HEK293 (cell line): ENCODE results near the gene DDX28.

ENCODE experiments used
- CTCF ChIA-PET: fragments of 350-600 bp; formaldehyde crosslinking; extraction: SDS; loops from one replicate; lab custom pipeline; 2021; ENCODE audit warnings: antibody characterized with exemption; lab: Yijun Ruan, JAX
- POLR2A ChIA-PET: fragments of 300-600 bp; formaldehyde crosslinking; extraction: SDS; loops from one replicate; lab custom pipeline; 2020; ENCODE audit warnings: antibody characterized with exemption, inconsistent platforms; lab: Yijun Ruan, JAX
- H3K27ac ChIP-seq: fragments of 200-500 bp; sonication (Bioruptor generic); 2 replicates; pipeline ENCODE4 v1.5.1; 2014; ENCODE audit warnings: low read depth, low read length, control low read depth, inconsistent platforms; ENCODE audit errors: extremely low read depth
- H3K36me3 ChIP-seq, 2 experiments: fragments of 200-500 bp in 1 of 2; sonication (Bioruptor generic) in 1 of 2; 1 replicate in 1 of 2; 2 replicates in 1 of 2; pipeline ENCODE4 v1.5.1; 2014 to 2017; ENCODE audit warnings: inconsistent platforms in 2 of 2, low read length in 2 of 2; ENCODE audit not compliant: control insufficient read depth in 2 of 2, insufficient read depth in 1 of 2
- H3K4me1 ChIP-seq: fragments of 200-500 bp; sonication (Bioruptor generic); 2 replicates; pipeline ENCODE4 v1.5.1; 2014; ENCODE audit warnings: mild to moderate bottlenecking, low read length, inconsistent platforms; ENCODE audit not compliant: control insufficient read depth, insufficient read depth
- H3K4me3 ChIP-seq: 2 replicates; pipeline ENCODE4 v1.5.1; 2011; ENCODE audit warnings: low read depth, mild to moderate bottlenecking, control low read depth, low read length, moderate library complexity
- H3K9me3 ChIP-seq: fragments of 200-500 bp; sonication (Bioruptor generic); 2 replicates; pipeline ENCODE4 v1.5.1; 2014; ENCODE audit warnings: low read depth, low read length, inconsistent platforms; ENCODE audit not compliant: control insufficient read depth, insufficient read depth
- GLI2 ChIP-seq: fragments of 450-650 bp; formaldehyde crosslinking; IDR thresholded peaks from 2 replicates; pipeline ENCODE4; 2017; ENCODE audit warnings: missing biosample characterization, missing genetic modification characterization, low read depth, borderline replicate concordance
- KLF10 ChIP-seq: fragments of 450-650 bp; IDR thresholded peaks from 2 replicates; pipeline ENCODE4 v1.5.1; 2018; ENCODE audit warnings: missing biosample characterization, mild to moderate bottlenecking, missing genetic modification characterization
- PRDM10 ChIP-seq: fragments of 450-650 bp; formaldehyde crosslinking; IDR thresholded peaks from 2 replicates; pipeline ENCODE4 v1.5.1; 2016; ENCODE audit warnings: missing biosample characterization, missing genetic modification characterization
- REPIN1 ChIP-seq: fragments of 450-650 bp; formaldehyde crosslinking; IDR thresholded peaks from 2 replicates; pipeline ENCODE4 v1.5.1; 2017; ENCODE audit warnings: missing biosample characterization, missing genetic modification characterization, low read depth
- ZBTB1 ChIP-seq: fragments of 450-650 bp; formaldehyde crosslinking; IDR thresholded peaks from 2 replicates; pipeline ENCODE4 v1.5.1; 2016; ENCODE audit warnings: missing biosample characterization, missing genetic modification characterization
- ZBTB8A ChIP-seq: fragments of 450-650 bp; formaldehyde crosslinking; IDR thresholded peaks from 2 replicates; pipeline ENCODE4 v1.5.1; 2016; ENCODE audit warnings: missing biosample characterization, missing genetic modification characterization
- ZFHX2 ChIP-seq: fragments of 450-650 bp; formaldehyde crosslinking; conservative IDR thresholded peaks from 2 replicates; pipeline ENCODE4 v1.5.1; 2016; ENCODE audit warnings: missing biosample characterization, missing genetic modification characterization
- ZNF155 ChIP-seq: fragments of 450-650 bp; formaldehyde crosslinking; IDR thresholded peaks from 2 replicates; pipeline ENCODE4 v1.5.1; 2016; ENCODE audit warnings: missing biosample characterization, missing genetic modification characterization
- ZNF157 ChIP-seq: fragments of 450-650 bp; formaldehyde crosslinking; IDR thresholded peaks from 2 replicates; pipeline ENCODE4 v1.5.1; 2016; ENCODE audit warnings: missing biosample characterization, missing genetic modification characterization
- ZNF184 ChIP-seq: fragments of 450-650 bp; IDR thresholded peaks from 2 replicates; pipeline ENCODE4 v1.5.1; 2018; ENCODE audit warnings: missing biosample characterization, mild to moderate bottlenecking, missing genetic modification characterization
- ZNF221 ChIP-seq: fragments of 450-650 bp; formaldehyde crosslinking; IDR thresholded peaks from 2 replicates; pipeline ENCODE4 v1.5.1; 2017; ENCODE audit warnings: missing biosample characterization, missing genetic modification characterization, borderline replicate concordance
- ZNF248 ChIP-seq: fragments of 450-650 bp; formaldehyde crosslinking; IDR thresholded peaks from 2 replicates; pipeline ENCODE4 v1.5.1; 2017; ENCODE audit warnings: missing biosample characterization, missing genetic modification characterization
- ZNF324 ChIP-seq: fragments of 450-650 bp; formaldehyde crosslinking; IDR thresholded peaks from 2 replicates; pipeline ENCODE4 v1.5.1; 2016; ENCODE audit warnings: missing biosample characterization, missing genetic modification characterization
- ZNF391 ChIP-seq: fragments of 450-650 bp; formaldehyde crosslinking; IDR thresholded peaks from 2 replicates; pipeline ENCODE4 v1.5.1; 2016; ENCODE audit warnings: low read depth, missing biosample characterization, missing genetic modification characterization, borderline replicate concordance
- ZNF529 ChIP-seq: fragments of 450-650 bp; formaldehyde crosslinking; IDR thresholded peaks from 2 replicates; pipeline ENCODE4 v1.5.1; 2017; ENCODE audit warnings: missing genetic modification characterization, missing biosample characterization; ENCODE audit not compliant: insufficient replicate concordance
- ZNF549 ChIP-seq: fragments of 450-650 bp; IDR thresholded peaks from 2 replicates; pipeline ENCODE4 v1.5.1; 2018; ENCODE audit warnings: missing biosample characterization, missing genetic modification characterization, mild to moderate bottlenecking, inconsistent platforms, moderate library complexity
- ZNF571 ChIP-seq: fragments of 450-650 bp; formaldehyde crosslinking; IDR thresholded peaks from 2 replicates; pipeline ENCODE4 v1.5.0; 2017; ENCODE audit warnings: missing biosample characterization, missing genetic modification characterization
- ZNF654 ChIP-seq: fragments of 450-650 bp; formaldehyde crosslinking; IDR thresholded peaks from 2 replicates; pipeline ENCODE4 v1.5.1; 2016; ENCODE audit warnings: low read depth, missing biosample characterization, missing genetic modification characterization
- ZNF776 ChIP-seq: fragments of 450-650 bp; formaldehyde crosslinking; IDR thresholded peaks from 2 replicates; pipeline ENCODE4 v1.5.0; 2017; ENCODE audit warnings: missing biosample characterization, missing genetic modification characterization, borderline replicate concordance
- ZNF777 ChIP-seq: fragments of 450-650 bp; formaldehyde crosslinking; IDR thresholded peaks from 2 replicates; pipeline ENCODE4 v1.5.1; 2017; ENCODE audit warnings: missing biosample characterization, missing genetic modification characterization, borderline replicate concordance
- TF ChIP-seq, protein P1 (sequence below): fragments of 450-650 bp; formaldehyde crosslinking; IDR thresholded peaks from 2 replicates; pipeline ENCODE4 v1.5.1; 2016; ENCODE audit warnings: missing biosample characterization, missing genetic modification characterization
- TF ChIP-seq, protein P2 (sequence below): fragments of 450-650 bp; formaldehyde crosslinking; IDR thresholded peaks from 2 replicates; pipeline ENCODE4 v1.5.1; 2017; ENCODE audit warnings: missing biosample characterization, missing genetic modification characterization
- TF ChIP-seq, protein P3 (sequence below): fragments of 450-650 bp; formaldehyde crosslinking; IDR thresholded peaks from 2 replicates; pipeline ENCODE4 v1.5.1; 2016; ENCODE audit warnings: missing biosample characterization, missing genetic modification characterization, borderline replicate concordance
- TF ChIP-seq, protein P4 (sequence below): fragments of 450-650 bp; formaldehyde crosslinking; IDR thresholded peaks from 2 replicates; pipeline ENCODE4 v1.5.1; 2016; ENCODE audit warnings: missing biosample characterization, missing genetic modification characterization

DDX28 gene, protein sequence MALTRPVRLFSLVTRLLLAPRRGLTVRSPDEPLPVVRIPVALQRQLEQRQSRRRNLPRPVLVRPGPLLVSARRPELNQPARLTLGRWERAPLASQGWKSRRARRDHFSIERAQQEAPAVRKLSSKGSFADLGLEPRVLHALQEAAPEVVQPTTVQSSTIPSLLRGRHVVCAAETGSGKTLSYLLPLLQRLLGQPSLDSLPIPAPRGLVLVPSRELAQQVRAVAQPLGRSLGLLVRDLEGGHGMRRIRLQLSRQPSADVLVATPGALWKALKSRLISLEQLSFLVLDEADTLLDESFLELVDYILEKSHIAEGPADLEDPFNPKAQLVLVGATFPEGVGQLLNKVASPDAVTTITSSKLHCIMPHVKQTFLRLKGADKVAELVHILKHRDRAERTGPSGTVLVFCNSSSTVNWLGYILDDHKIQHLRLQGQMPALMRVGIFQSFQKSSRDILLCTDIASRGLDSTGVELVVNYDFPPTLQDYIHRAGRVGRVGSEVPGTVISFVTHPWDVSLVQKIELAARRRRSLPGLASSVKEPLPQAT

GRCh38 chr16:68022728-68023537, at the start of gene DDX28, which contains the start of gene DUS2:
Gene DDX28 (minus strand): TSS chr16:68023232. CDS start chr16:68023202, 30 bp downstream.
Gene DUS2 (plus strand): TSS chr16:68023284. CDS start chr16:68038024, 14,740 bp downstream.
- Histone ChIP-seq H3K9me3 (no peaks in the 10 kb centered on the region), H3K27ac (peak within 1 kb of the TSS; percentile 76; the same call in 1 of the 2 replicates), H3K36me3 (peaks cover 0 to 40% of the 10 kb centered on the region in 2 experiments; a peak in 2 of 3 replicates), H3K4me1 (peaks cover 7% of the 10 kb centered on the region; the same call in 1 of the 2 replicates), H3K4me3 (peak within 1 kb of the TSS; percentile 98)
- ChIA-PET CTCF (interaction anchor here (0.6 to 1.8 kb wide), 7 partner anchors 13 to 811 kb away, joined by 3 to 5 read pairs (median 4); no protein-coding TSS in a partner anchor), POLR2A (interaction anchor here (0.7 to 2.5 kb wide), 15 partner anchors 9 to 304 kb away, joined by 3 to 8 read pairs (median 4); partner anchors contain the start of genes ESRP2, GFOD2, NFATC3 and NUTF2)
- TF ChIP-seq ZNF391, result peak; percentile 89; the same call in 1 of the 2 replicates
- no peak for TF ChIP-seq ZNF549 (tag by site-specific recombination)
- TF ChIP-seq ZNF776 (tag by site-specific recombination), result no peak
- peak; percentile 73; the same call in 1 of the 2 replicates for TF ChIP-seq REPIN1 (tag by site-specific recombination)
- no peak for TF ChIP-seq KLF10 (tag by site-specific recombination)
- TF ChIP-seq ZFHX2, result no peak
- no peak for TF ChIP-seq ZNF155 (tag by site-specific recombination)
- no peak for TF ChIP-seq ZNF248 (tag by site-specific recombination)
- TF ChIP-seq ZBTB1 (tag by site-specific recombination), result no peak
- TF ChIP-seq GLI2 (tag by site-specific recombination), result no peak
- TF ChIP-seq ZNF157 (tag by site-specific recombination), result no peak
- TF ChIP-seq PRDM10 (tag by site-specific recombination), result peak; percentile 31; the same call in 1 of the 2 replicates
- TF ChIP-seq ZNF529, result no peak
- TF ChIP-seq ZNF324 (tag by site-specific recombination), result peak; percentile 84; the same call in 1 of the 2 replicates
- no peak; the same call in 1 of the 2 replicates for TF ChIP-seq ZBTB8A (tag by site-specific recombination)
- TF ChIP-seq ZNF571 (tag by site-specific recombination), result no peak
- TF ChIP-seq ZNF654, result no peak
- TF ChIP-seq, protein P1, sequence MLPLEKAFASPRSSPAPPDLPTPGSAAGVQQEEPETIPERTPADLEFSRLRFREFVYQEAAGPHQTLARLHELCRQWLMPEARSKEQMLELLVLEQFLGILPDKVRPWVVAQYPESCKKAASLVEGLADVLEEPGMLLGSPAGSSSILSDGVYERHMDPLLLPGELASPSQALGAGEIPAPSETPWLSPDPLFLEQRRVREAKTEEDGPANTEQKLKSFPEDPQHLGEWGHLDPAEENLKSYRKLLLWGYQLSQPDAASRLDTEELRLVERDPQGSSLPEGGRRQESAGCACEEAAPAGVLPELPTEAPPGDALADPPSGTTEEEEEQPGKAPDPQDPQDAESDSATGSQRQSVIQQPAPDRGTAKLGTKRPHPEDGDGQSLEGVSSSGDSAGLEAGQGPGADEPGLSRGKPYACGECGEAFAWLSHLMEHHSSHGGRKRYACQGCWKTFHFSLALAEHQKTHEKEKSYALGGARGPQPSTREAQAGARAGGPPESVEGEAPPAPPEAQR (tag by site-specific recombination), result 0 out of 2 replicates have a peak, but pooled peaks have one; percentile 54
- no peak for TF ChIP-seq ZNF777 (tag by site-specific recombination)
- TF ChIP-seq, protein P2, sequence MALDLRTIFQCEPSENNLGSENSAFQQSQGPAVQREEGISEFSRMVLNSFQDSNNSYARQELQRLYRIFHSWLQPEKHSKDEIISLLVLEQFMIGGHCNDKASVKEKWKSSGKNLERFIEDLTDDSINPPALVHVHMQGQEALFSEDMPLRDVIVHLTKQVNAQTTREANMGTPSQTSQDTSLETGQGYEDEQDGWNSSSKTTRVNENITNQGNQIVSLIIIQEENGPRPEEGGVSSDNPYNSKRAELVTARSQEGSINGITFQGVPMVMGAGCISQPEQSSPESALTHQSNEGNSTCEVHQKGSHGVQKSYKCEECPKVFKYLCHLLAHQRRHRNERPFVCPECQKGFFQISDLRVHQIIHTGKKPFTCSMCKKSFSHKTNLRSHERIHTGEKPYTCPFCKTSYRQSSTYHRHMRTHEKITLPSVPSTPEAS (tag by site-specific recombination), result no peak
- TF ChIP-seq, protein P3, sequence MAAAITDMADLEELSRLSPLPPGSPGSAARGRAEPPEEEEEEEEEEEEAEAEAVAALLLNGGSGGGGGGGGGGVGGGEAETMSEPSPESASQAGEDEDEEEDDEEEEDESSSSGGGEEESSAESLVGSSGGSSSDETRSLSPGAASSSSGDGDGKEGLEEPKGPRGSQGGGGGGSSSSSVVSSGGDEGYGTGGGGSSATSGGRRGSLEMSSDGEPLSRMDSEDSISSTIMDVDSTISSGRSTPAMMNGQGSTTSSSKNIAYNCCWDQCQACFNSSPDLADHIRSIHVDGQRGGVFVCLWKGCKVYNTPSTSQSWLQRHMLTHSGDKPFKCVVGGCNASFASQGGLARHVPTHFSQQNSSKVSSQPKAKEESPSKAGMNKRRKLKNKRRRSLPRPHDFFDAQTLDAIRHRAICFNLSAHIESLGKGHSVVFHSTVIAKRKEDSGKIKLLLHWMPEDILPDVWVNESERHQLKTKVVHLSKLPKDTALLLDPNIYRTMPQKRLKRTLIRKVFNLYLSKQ (tag by site-specific recombination), result no peak
- TF ChIP-seq ZNF221 (tag by site-specific recombination), result no peak
- TF ChIP-seq, protein P4, sequence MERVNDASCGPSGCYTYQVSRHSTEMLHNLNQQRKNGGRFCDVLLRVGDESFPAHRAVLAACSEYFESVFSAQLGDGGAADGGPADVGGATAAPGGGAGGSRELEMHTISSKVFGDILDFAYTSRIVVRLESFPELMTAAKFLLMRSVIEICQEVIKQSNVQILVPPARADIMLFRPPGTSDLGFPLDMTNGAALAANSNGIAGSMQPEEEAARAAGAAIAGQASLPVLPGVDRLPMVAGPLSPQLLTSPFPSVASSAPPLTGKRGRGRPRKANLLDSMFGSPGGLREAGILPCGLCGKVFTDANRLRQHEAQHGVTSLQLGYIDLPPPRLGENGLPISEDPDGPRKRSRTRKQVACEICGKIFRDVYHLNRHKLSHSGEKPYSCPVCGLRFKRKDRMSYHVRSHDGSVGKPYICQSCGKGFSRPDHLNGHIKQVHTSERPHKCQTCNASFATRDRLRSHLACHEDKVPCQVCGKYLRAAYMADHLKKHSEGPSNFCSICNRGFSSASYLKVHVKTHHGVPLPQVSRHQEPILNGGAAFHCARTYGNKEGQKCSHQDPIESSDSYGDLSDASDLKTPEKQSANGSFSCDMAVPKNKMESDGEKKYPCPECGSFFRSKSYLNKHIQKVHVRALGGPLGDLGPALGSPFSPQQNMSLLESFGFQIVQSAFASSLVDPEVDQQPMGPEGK (tag by site-specific recombination), result 0 out of 2 replicates have a peak, but pooled peaks have one; percentile 14
- TF ChIP-seq ZNF184, result no peak
